Measurements from ENCODE around the gene FLAD1.

GRCh38 chr1:154975409-154976059 is 7.6 kb upstream of the FLAD1 start:
- no peak for TF ChIP-seq CTCF (conservative IDR thresholded peaks at IDR 0.05 in 1 of 2, IDR thresholded peaks at IDR 0.05 in 1 of 2; ENCODE audit: low read depth in 1 of 2, low read length in 2 of 2)
- no peak for TF ChIP-seq EZH2 (IDR thresholded peaks at IDR 0.05; ENCODE audit: low read length, missing control alignments)

Data from fibroblast of lung (primary cell).